ENCODE data around the gene FFAR3.
"Not testable (repeated sequence)": the region's sequence is repeated elsewhere in the genome, so short reads cannot be mapped to it uniquely, and the experiment has no call there.

The FFAR3 gene

DNA sequence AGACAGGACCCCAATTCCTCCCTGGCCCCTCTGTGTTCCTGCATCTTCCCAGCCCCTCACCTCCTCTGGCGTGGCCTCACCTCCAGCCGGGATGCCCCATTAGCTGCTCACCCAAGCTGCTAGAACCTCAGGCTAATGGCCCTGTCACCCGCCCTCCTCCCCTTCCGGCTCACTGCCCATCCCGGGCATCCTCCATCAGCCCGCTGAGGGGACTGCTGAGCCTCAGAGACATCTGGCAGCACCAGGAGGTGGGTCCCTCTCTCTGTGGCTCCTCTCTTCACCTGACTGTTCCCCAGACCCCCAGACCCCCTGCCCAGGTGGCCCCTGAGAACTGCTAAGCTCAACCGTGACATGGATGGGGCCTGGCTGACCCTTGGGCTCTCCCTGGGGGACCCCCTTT, 7.7 kb upstream of the FFAR3 start:
- DNase-seq, result peak; percentile 36

DNA sequence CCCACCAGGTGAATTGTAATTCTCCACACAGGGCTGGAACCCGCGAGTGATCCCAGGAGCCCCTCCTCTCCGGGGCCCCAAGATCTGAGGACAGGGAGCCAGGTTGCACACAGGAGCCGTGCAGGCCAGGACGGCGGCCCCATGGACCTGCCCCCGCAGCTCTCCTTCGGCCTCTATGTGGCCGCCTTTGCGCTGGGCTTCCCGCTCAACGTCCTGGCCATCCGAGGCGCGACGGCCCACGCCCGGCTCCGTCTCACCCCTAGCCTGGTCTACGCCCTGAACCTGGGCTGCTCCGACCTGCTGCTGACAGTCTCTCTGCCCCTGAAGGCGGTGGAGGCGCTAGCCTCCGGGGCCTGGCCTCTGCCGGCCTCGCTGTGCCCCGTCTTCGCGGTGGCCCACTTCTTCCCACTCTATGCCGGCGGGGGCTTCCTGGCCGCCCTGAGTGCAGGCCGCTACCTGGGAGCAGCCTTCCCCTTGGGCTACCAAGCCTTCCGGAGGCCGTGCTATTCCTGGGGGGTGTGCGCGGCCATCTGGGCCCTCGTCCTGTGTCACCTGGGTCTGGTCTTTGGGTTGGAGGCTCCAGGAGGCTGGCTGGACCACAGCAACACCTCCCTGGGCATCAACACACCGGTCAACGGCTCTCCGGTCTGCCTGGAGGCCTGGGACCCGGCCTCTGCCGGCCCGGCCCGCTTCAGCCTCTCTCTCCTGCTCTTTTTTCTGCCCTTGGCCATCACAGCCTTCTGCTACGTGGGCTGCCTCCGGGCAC, 6.7 kb upstream of the FFAR3 start:
- DNase-seq, result no peak

GRCh38 chr19:35352177-35352447, 6.1 kb upstream of the FFAR3 start:
- no peak for DNase-seq

GRCh38 chr19:35352448-35353304, 5.6 kb upstream of the FFAR3 start:
- peak; percentile 69 for DNase-seq

GRCh38 chr19:35353635-35354034, 4.6 kb upstream of the FFAR3 start:
- DNase-seq, result no peak

- DNase-seq, result no peak
These were observed 3.4 kb upstream of the FFAR3 start for GRCh38 chr19:35354898-35355297.

- DNase-seq, result no peak
These were observed 2.3 kb upstream of the FFAR3 start for GRCh38 chr19:35355791-35356460.

- DNase-seq, result not testable (repeated sequence)
These were observed 574 bp downstream of the FFAR3 start for GRCh38 chr19:35358834-35359233.

- DNase-seq, result not testable (repeated sequence)
These were observed 1.1 kb downstream of the FFAR3 start for GRCh38 chr19:35359395-35359794.

DNA sequence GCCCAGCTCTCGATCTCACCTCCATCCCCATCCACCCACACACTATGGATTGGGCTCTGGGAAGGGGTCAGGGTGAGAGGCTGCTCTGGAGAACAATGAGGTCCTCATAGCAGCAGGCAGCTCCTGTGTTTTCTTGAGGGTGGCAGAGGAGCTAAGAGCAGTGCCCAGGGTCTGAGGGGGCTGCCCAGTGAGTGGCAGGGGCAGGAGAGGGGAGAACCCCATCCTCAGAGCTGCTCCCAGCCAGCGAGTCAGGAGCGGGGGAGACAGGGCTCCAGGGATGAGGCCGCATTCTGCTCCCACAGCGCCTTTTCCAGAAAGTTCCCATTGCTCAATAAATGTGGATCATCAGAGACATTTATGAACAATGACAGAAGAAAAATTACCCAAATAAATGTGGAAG, 1.8 kb downstream of the FFAR3 start:
- DNase-seq, result not testable (repeated sequence)

- DNase-seq, result no peak
These were observed 2.7 kb downstream of the FFAR3 start for GRCh38 chr19:35360880-35361420.

GRCh38 chr19:35362261-35363000, 4.2 kb downstream of the FFAR3 start:
- no peak for DNase-seq

- no peak for DNase-seq
These were observed 4.8 kb downstream of the FFAR3 start for GRCh38 chr19:35363001-35363590.

DNA sequence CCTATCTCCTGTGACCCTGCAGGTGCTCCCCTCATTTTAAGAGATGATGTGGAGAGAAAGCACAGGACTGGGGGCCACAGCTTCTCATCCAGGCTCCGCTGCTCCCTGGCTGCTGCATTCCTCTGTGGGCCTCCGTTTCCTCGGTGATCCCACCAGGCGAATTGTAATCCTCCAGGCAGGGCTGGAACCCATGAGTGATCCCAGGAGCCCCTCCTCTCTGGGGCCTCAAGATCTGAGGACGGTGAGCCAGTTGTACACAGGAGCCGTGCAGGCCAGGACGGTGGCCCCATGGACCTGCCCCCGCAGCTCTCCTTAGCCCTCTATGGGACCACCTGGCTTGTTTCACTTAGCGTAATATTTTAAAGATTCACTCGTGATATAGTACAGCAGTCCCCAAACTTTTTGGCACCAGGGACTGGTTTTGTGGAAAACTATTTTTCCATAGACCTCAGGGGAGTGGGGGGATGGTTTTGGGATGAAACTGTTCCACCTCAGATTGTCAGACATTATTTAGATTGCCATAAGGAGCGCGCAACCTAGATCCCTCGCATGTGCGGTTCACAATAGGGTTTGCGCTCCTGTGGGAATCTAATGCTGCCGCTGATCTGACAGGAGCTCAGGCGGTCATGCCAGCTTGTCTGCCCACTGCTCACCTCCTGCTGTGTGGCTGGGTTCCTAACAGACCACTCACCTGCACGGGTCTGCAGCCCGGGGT, 5.6 kb downstream of the FFAR3 start:
- no peak for DNase-seq

GRCh38 chr19:35365303-35365702, 7.0 kb downstream of the FFAR3 start:
- no peak for DNase-seq

DNA sequence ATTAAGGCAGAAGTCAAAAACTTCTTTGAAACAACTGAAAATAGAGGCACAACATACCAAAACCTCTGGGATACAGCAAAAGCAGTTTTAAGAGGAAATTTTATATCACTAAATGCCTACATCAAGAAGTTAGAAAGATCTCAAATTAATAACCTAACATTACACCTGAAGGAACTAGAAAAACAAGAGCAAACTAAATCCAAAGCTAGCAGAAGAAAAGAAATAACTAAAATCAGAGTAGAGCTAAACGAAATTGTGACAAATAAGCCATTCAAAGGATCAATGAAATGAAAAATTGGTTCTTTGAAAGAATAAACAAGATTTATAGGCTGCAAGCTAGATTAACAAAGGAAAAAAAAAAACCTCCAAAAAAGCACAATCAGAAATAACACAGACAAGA, 10.1 kb downstream of the FFAR3 start:
- DNase-seq, result no peak

GRCh38 chr19:35369522-35369921, 11.3 kb downstream of the FFAR3 start:
- no peak for DNase-seq

GRCh38 chr19:35370722-35371121, 12.5 kb downstream of the FFAR3 start, which contains the start of gene GPR42:
Gene GPR42 (plus strand): TSS chr19:35371068. CDS start chr19:35371360, 292 bp downstream.
- no peak for DNase-seq

DNA sequence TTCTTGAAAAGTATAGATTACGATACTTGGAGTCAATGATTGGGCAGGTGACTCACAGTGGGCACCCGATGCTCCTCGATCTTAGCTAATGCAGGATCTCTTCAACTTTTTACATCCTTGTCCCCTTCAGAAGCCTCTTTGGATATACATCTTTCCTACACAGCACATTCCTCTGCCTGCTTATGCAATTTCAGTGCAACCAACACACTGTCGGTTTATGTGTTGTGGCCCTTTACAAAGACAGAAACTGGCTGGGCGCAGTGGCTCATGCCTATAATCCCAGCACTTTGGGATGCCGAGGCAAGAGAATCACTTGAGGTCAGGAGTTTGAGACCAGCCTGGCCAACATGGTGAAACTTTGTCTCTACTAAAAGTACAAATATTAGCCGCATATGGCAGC, 15.2 kb downstream of the FFAR3 start:
- no peak for DNase-seq

DNA sequence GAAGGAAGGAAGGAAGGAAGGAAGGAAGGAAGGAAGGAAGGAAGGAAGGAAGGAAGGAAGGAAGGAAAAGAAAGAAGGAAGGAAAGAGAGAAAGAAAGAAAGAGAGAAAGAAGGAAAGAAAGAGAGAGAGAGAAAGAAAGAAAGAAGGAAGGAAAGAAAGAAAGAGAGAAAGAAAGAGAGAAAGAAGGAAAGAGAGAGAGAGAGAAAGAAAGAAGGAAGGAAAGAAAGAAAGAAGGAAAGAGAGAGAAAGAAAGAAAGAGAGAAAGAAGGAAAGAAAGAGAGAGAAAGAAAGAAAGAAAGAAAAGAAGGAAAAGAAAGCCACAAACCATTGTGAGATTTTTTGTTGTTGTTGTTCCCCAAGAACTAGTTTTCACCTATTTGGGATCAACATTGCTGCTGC, 15.8 kb downstream of the FFAR3 start:
- DNase-seq, result not testable (repeated sequence)

Measured in right kidney (tissue), 1 donor.